Lower leg skin (tissue), 3 donors: ENCODE measurements around the gene TECPR2.

Source experiments
- CTCF ChIP-seq, 3 donors: fragments of 450-650 bp; IDR thresholded peaks; one replicate each; pipeline ENCODE4 v1.5.1; 2016; ENCODE audit warnings: antibody characterized with exemption in 3 of 3, mild to moderate bottlenecking in 3 of 3, moderate library complexity in 2 of 3
- POLR2A ChIP-seq, 2 donors: fragments of 450-650 bp; IDR thresholded peaks; one replicate each; pipeline ENCODE4 v1.6.1; 2016 to 2017; ENCODE audit warnings: antibody characterized with exemption in 2 of 2, mild to moderate bottlenecking in 1 of 2, moderate library complexity in 1 of 2

- TF ChIP-seq CTCF (IDR thresholded peaks at IDR 0.05) (no peak), POLR2A (IDR thresholded peaks at IDR 0.05) (no peak)
These were observed 133.6 kb downstream of the TECPR2 start for GRCh38 chr14:102496331-102496691.
